GM12864 (cell line): ENCODE results near the gene TPRA1.

Source experiments
- DNase-seq: peaks from one replicate; pipeline ENCODE4 v3.0.0-alpha.2; 2011; ENCODE audit warnings: low read depth
- H3K4me3 ChIP-seq: 2 replicates; pipeline ENCODE4 v1.5.1; 2011; ENCODE audit warnings: mild to moderate bottlenecking, low read depth, low read length, control low read depth
- CTCF ChIP-seq: IDR thresholded peaks from 2 replicates; pipeline ENCODE4 v1.5.1; 2011; ENCODE audit warnings: low read depth, mild to moderate bottlenecking, moderate library complexity, low read length, control low read depth, inconsistent platforms; ENCODE audit errors: missing control alignments

TPRA1 gene

GRCh38 chr3:127590593-127591465 lies at the start of gene TPRA1:
Gene TPRA1 (minus strand): TSS chr3:127590733. CDS start chr3:127580146, 10,587 bp downstream.
- TF ChIP-seq CTCF: peak; percentile 27
- peak; percentile 95 for DNase-seq
- peak within 1 kb of the TSS; percentile 77 for H3K4me3 ChIP-seq

GRCh38 chr3:127640042-127640355 lies 49.5 kb upstream of the TPRA1 start:
- DNase-seq: no peak

DNA sequence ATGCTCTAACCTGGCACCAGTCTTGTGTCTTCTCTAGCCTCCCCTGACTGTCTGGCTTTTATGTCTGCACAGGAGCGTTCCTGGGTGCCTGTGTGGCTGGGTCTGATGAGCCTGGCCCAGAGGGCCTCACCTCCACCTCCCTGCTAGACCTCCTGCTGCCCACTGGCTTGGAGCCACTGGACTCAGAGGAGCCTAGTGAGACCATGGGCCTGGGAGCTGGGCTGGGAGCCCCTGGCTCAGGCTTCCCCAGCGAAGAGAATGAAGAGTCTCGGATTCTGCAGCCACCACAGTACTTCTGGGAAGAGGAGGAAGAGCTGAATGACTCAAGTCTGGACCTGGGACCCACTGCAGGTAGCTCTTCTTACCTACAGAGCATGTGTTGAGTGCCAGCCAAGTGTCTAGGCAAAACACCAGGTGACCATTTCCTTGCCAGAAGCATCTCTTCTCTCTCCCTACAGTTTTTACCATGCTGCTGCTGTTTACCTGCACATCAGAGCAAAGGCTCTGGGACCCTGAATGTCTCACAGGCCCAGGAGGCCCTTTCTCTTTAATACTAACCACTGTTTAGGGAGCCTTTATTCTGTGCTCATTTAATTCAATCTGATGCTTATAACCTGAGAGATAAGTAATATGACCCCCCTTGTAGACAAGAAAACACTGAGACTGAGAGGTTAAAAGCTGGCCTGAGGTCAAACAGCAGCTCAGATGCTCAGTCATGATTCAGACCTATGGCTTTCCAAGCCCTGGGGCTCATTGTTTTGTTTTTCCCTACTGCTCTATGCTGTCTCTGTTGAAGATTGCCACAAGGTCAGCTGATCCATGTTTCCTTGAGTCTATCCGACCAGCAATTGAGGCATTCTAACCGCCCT lies 48.9 kb upstream of the TPRA1 start:
- no peak for TF ChIP-seq CTCF
- DNase-seq: no peak
- H3K4me3 ChIP-seq: no peak overlapping the region

More at GRCh38 chr3:127640042-127640355, 49.5 kb upstream of the TPRA1 start:
- no peak overlapping the region for H3K4me3 ChIP-seq
- no peak for TF ChIP-seq CTCF

DNA sequence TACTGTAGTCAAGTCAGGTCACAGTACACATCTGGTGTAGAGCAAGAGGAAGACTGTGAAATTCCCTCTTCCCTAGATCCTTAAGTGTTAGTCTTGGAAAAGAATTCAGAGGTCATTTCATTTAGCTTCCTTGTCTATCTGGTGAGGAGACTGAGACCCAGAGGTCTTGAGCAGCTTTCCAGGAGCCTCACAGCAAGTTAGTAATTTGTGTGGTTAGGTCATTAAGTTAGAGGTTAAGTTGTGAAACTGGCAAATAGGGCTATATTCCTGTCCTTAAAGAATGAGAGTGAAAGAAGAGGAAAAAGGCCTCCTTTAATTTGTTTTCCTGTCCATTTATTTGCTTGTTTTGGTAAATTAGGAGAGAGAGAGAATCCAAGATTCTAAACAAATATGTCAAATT lies 47.4 kb upstream of the TPRA1 start:
- DNase-seq: no peak
- no peak overlapping the region for H3K4me3 ChIP-seq
- no peak for TF ChIP-seq CTCF

DNA sequence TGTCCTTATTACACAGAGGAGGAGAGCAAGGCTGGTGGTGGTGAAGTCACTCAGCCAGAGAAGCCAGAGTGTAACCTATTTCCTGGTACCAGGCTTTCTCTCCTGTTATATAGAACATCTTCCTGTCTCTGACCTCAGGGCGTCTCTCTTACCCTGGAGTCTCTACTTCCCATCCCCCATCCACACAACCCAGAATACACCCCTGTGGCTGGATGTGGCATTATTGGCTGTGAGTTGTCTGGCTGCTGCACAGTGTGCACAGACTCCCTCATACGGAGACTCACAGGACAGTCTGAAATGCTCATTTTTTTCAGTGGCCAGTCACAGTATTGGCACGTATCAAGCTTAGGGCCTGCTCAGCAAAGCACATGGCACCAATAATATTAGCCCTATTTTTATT lies 47.0 kb upstream of the TPRA1 start:
- DNase-seq: no peak
- H3K4me3 ChIP-seq: no peak overlapping the region
- TF ChIP-seq CTCF: peak; percentile 14

GRCh38 chr3:127634653-127635052 lies 44.1 kb upstream of the TPRA1 start:
- no peak overlapping the region for H3K4me3 ChIP-seq
- DNase-seq: no peak
- TF ChIP-seq CTCF: no peak
